Trophoblast cell (in vitro differentiated cells and primary cell): ENCODE data around the gene BTBD8.

ENCODE experiments used
- DNase-seq, 2 donors: peaks; one replicate each; pipeline ENCODE4 v3.0.0-alpha.2; 2016
- H2AFZ ChIP-seq: 2 replicates; pipeline ENCODE4 v1.6.1; 2013; ENCODE audit warnings: low read length, moderate library complexity, mild to moderate bottlenecking; ENCODE audit not compliant: insufficient read depth, poor library complexity
- H2AK5ac ChIP-seq: 2 replicates; pipeline ENCODE4 v1.6.1; 2013; ENCODE audit warnings: mild to moderate bottlenecking, low read length
- H2BK120ac ChIP-seq: 2 replicates; pipeline ENCODE4 v1.6.1; 2013; ENCODE audit warnings: low read length, mild to moderate bottlenecking, moderate library complexity; ENCODE audit not compliant: insufficient read depth, poor library complexity
- H2BK12ac ChIP-seq: 2 replicates; pipeline ENCODE4 v1.6.1; 2013; ENCODE audit warnings: mild to moderate bottlenecking, low read length, moderate library complexity
- H2BK5ac ChIP-seq: 2 replicates; pipeline ENCODE4 v1.6.1; 2013; ENCODE audit warnings: low read length, low read depth, moderate library complexity, mild to moderate bottlenecking; ENCODE audit not compliant: poor library complexity
- H3K14ac ChIP-seq: 2 replicates; pipeline ENCODE4 v1.6.1; 2013; ENCODE audit warnings: mild to moderate bottlenecking, low read length
- H3K18ac ChIP-seq: 2 replicates; pipeline ENCODE4 v1.6.1; 2013; ENCODE audit warnings: mild to moderate bottlenecking, low read length
- H3K23ac ChIP-seq: 2 replicates; pipeline ENCODE4 v1.6.1; 2013; ENCODE audit warnings: low read length
- H3K27ac ChIP-seq: 2 replicates; pipeline ENCODE4 v1.5.1; 2013; ENCODE audit warnings: low read depth, mild to moderate bottlenecking, inconsistent platforms, low read length, moderate library complexity
- H3K27me3 ChIP-seq: 2 replicates; pipeline ENCODE4 v1.6.1; 2013; ENCODE audit warnings: inconsistent platforms, mild to moderate bottlenecking, low read length, moderate library complexity; ENCODE audit not compliant: insufficient read depth
- H3K36me3 ChIP-seq, 2 experiments: 1 replicate in 1 of 2; 2 replicates in 1 of 2; pipeline ENCODE4 v1.6.1; 2013; ENCODE audit warnings: low read length in 2 of 2, mild to moderate bottlenecking in 2 of 2, moderate library complexity in 1 of 2; ENCODE audit not compliant: insufficient read depth in 2 of 2, control insufficient read depth in 1 of 2
- H3K4ac ChIP-seq: 2 replicates; pipeline ENCODE4 v1.6.1; 2013; ENCODE audit warnings: low read depth, mild to moderate bottlenecking, low read length, moderate library complexity
- H3K4me1 ChIP-seq, 2 experiments: 1 replicate in 1 of 2; 2 replicates in 1 of 2; pipeline ENCODE4 v1.6.1; 2013; ENCODE audit warnings: low read length in 2 of 2, mild to moderate bottlenecking in 2 of 2, moderate library complexity in 1 of 2; ENCODE audit not compliant: insufficient read depth in 2 of 2, control insufficient read depth in 1 of 2
- H3K4me2 ChIP-seq: 2 replicates; pipeline ENCODE4 v1.6.1; 2013; ENCODE audit warnings: inconsistent platforms, mild to moderate bottlenecking, low read length, moderate library complexity
- H3K4me3 ChIP-seq: 2 replicates; pipeline ENCODE4 v1.5.1; 2013; ENCODE audit warnings: mild to moderate bottlenecking, low read depth, low read length, inconsistent platforms
- H3K79me1 ChIP-seq: one replicate; pipeline ENCODE4 v1.6.1; 2013; ENCODE audit warnings: low read length
- H3K79me2 ChIP-seq: 2 replicates; pipeline ENCODE4 v1.6.1; 2013; ENCODE audit warnings: low read length, mild to moderate bottlenecking; ENCODE audit not compliant: control insufficient read depth, insufficient read depth, poor library complexity
- H3K9ac ChIP-seq: 2 replicates; pipeline ENCODE4 v1.6.1; 2013; ENCODE audit warnings: mild to moderate bottlenecking, low read length
- H3K9me3 ChIP-seq: 2 replicates; pipeline ENCODE4 v1.6.1; 2013; ENCODE audit warnings: low read depth, mild to moderate bottlenecking, control low read depth, inconsistent platforms, low read length; ENCODE audit not compliant: insufficient read depth
- H4K12ac ChIP-seq: 2 replicates; pipeline ENCODE4 v1.6.1; 2013; ENCODE audit warnings: low read depth, mild to moderate bottlenecking, low read length, moderate library complexity
- H4K8ac ChIP-seq: 2 replicates; pipeline ENCODE4 v1.6.1; 2013; ENCODE audit warnings: low read depth, mild to moderate bottlenecking, low read length, moderate library complexity
- H4K91ac ChIP-seq: one replicate; pipeline ENCODE4 v1.6.1; 2013; ENCODE audit warnings: low read depth, mild to moderate bottlenecking, low read length, moderate library complexity
- WGBS: extraction: QIAGEN DNeasy Blood & Tissue Kit; methylation state at CpG from one replicate; pipeline ENCODE4 v1.1.7; 2013; ENCODE audit warnings: missing lambda C conversion rate; ENCODE audit not compliant: insufficient read length, insufficient coverage; ENCODE audit errors: extremely low coverage; 5-methylcytosine and 5-hydroxymethylcytosine counted together

BTBD8 gene

DNA sequence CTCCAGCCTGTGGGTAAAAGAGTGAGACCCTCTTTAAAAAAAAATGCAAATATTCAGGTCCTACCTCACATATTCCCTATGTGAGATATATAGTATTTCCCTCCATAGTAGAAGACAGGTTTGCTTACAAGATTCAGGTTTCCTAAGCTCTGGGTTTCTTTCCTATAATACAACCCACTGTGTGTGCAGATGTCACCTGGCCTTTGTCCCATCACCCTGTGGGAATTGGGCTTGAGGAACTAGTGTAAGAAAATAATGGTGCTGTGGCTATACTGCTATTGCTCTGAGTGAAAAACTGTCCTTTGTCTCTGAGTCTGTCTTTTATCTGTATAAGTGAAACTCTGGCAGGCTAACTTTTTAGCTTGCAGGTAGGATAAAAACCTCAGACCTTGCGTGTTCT is 150.6 kb downstream of the BTBD8 start:
- no peak overlapping the region for H2BK5ac ChIP-seq
- H3K18ac ChIP-seq, result no peak overlapping the region
- no peaks in the 10 kb centered on the region for H3K4me1 ChIP-seq
- no peak overlapping the region for H2BK120ac ChIP-seq
- no peaks in the 10 kb centered on the region for H3K27me3 ChIP-seq
- H3K23ac ChIP-seq, result no peak overlapping the region
- H4K12ac ChIP-seq, result no peak overlapping the region
- no peaks in the 10 kb centered on the region for H3K79me2 ChIP-seq
- no peak overlapping the region for H2AK5ac ChIP-seq
- H3K4me2 ChIP-seq, result no peak overlapping the region
- no peaks in the 10 kb centered on the region for H3K36me3 ChIP-seq
- H3K14ac ChIP-seq, result no peak overlapping the region
- H4K8ac ChIP-seq, result no peak overlapping the region
- no peak overlapping the region for H3K9ac ChIP-seq
- H3K9me3 ChIP-seq, result no peaks in the 10 kb centered on the region
- H3K79me1 ChIP-seq, result no peaks in the 10 kb centered on the region
- no peak overlapping the region for H4K91ac ChIP-seq
- H2BK12ac ChIP-seq, result no peak overlapping the region
- no peak overlapping the region for H3K27ac ChIP-seq
- no CpG with 5 or more reads among the region's 1 CpG for WGBS
- no peak overlapping the region for H2AFZ ChIP-seq
- DNase-seq, result no peak
- no peak overlapping the region for H3K4ac ChIP-seq
- no peak overlapping the region for H3K4me3 ChIP-seq
